HG03097 (cell line): ENCODE results near the gene PVR.
"Not testable (repeated sequence)": the region's sequence is repeated elsewhere in the genome, so short reads cannot be mapped to it uniquely, and the experiment has no call there.

Experiments
- ATAC-seq: cut with Tn5 transposase; IDR thresholded peaks from one replicate; pipeline ENCODE4 v1.9.1; 2021; ENCODE audit not compliant: unreplicated experiment, low FRiP score

Gene PVR

GRCh38 chr19:44617110-44617880 lies 26.4 kb upstream of the PVR start:
- ATAC-seq: no peak

GRCh38 chr19:44618640-44619357 lies 24.9 kb upstream of the PVR start:
- no peak for ATAC-seq

GRCh38 chr19:44620667-44621066 lies 23.0 kb upstream of the PVR start:
- no peak for ATAC-seq

GRCh38 chr19:44621367-44621766 lies 22.3 kb upstream of the PVR start:
- ATAC-seq: no peak

GRCh38 chr19:44623080-44623479 lies 20.6 kb upstream of the PVR start:
- no peak for ATAC-seq

- ATAC-seq: no peak
Measured at GRCh38 chr19:44623626-44624025, 20.1 kb upstream of the PVR start.

GRCh38 chr19:44624840-44625354 lies 18.8 kb upstream of the PVR start:
- no peak for ATAC-seq

GRCh38 chr19:44625637-44626036 lies 18.1 kb upstream of the PVR start:
- not testable (repeated sequence) for ATAC-seq

GRCh38 chr19:44626048-44626624 lies 17.6 kb upstream of the PVR start:
- no peak for ATAC-seq

GRCh38 chr19:44627631-44628030 lies 16.1 kb upstream of the PVR start:
- no peak for ATAC-seq

- ATAC-seq: no peak
Measured at GRCh38 chr19:44628793-44629192, 14.9 kb upstream of the PVR start.

GRCh38 chr19:44631611-44632010 lies 12.1 kb upstream of the PVR start:
- not testable (repeated sequence) for ATAC-seq

- ATAC-seq: not testable (repeated sequence)
Measured at GRCh38 chr19:44634058-44634457, 9.7 kb upstream of the PVR start.

GRCh38 chr19:44634785-44635184 lies 8.9 kb upstream of the PVR start:
- ATAC-seq: no peak

- no peak for ATAC-seq
Measured at GRCh38 chr19:44635581-44636438, 7.9 kb upstream of the PVR start.

GRCh38 chr19:44636439-44637389 lies 7.0 kb upstream of the PVR start:
- ATAC-seq: no peak

GRCh38 chr19:44637390-44637764 lies 6.3 kb upstream of the PVR start:
- ATAC-seq: no peak

- ATAC-seq: no peak
Measured at GRCh38 chr19:44640518-44640917, 3.2 kb upstream of the PVR start.

GRCh38 chr19:44641501-44642265 lies 2.0 kb upstream of the PVR start:
- ATAC-seq: no peak
